ENCODE data around the gene NEK5.
"Not testable (repeated sequence)": the region's sequence is repeated elsewhere in the genome, so short reads cannot be mapped to it uniquely, and the experiment has no call there.

GRCh38 chr13:52173970-52174369, 45.1 kb upstream of the NEK5 start:
- not testable (repeated sequence) for TF ChIP-seq REST (IDR thresholded peaks at IDR 0.05; ENCODE audit: unreplicated experiment); ETS1 (IDR thresholded peaks at IDR 0.05); CTCF (conservative IDR thresholded peaks at IDR 0.05; ENCODE audit: low read depth in 2 of 2); POLR2AphosphoS5 (IDR thresholded peaks at IDR 0.05; ENCODE audit: low read depth); EZH2phosphoT487 (IDR thresholded peaks at IDR 0.05; ENCODE audit: unreplicated experiment); EZH2 (IDR thresholded peaks at IDR 0.05; ENCODE audit: low read depth, unreplicated experiment); CREB1 (CRISPR knock-in tag; IDR thresholded peaks at IDR 0.05; ENCODE audit: low read depth); ZNF114 (CRISPR knock-in tag; IDR thresholded peaks at IDR 0.05); ZNF331 (CRISPR knock-in tag; IDR thresholded peaks at IDR 0.05; ENCODE audit: low read depth); JUNB (IDR thresholded peaks at IDR 0.05; ENCODE audit: unreplicated experiment); ZNF462 (CRISPR knock-in tag; IDR thresholded peaks at IDR 0.05)

Measured in GM23338 (cell line).